HCT116 (cell line): ENCODE measurements around the gene TIAM1. TPM values are rescaled to one million over a fixed set of nuclear protein-coding genes. Genes with fewer than 3 reads are reported as not detected.

Experiments used
- ATAC-seq: fragments of 200-7000 bp; cut with Tn5 transposase; 2 replicates; pipeline ENCODE4 v1.9.1; 2020; ENCODE audit warnings: mild to moderate bottlenecking, moderate library complexity
- BruUV-seq: library from RNA; stranded (reverse); fragments of 400-500 nt; replicated peaks from 2 replicates; lab custom pipeline; 2021; lab: Mats Ljungman, UMichigan
- CTCF ChIA-PET: fragments of 300-600 bp; sonication (Branson Sonifier 250); formaldehyde crosslinking; loops from one replicate; lab custom pipeline; 2021; ENCODE audit warnings: antibody characterized with exemption; lab: Charles Lee
- POLR2A ChIA-PET: fragments of 300-600, 350-600 bp; sonication (Branson Sonifier 250); formaldehyde crosslinking; loops from one replicate; lab custom pipeline; 2021; ENCODE audit warnings: antibody characterized with exemption; lab: Charles Lee
- RAD21 ChIA-PET, 2 experiments: fragments of 300-600 bp; sonication (Branson Sonifier 250); formaldehyde crosslinking; loops; one replicate each; lab custom pipeline; 2023; ENCODE audit warnings: low total read pairs in 2 of 2; ENCODE audit not compliant: uncharacterized antibody in 2 of 2, unreplicated experiment in 2 of 2, low non-redundant PET in 1 of 2; lab: Charles Lee
- DNase-seq: peaks from one replicate; pipeline ENCODE4 v3.0.0-alpha.2; 2010; ENCODE audit warnings: low read depth, low spot score
- H2AFZ ChIP-seq: fragments of 200-600 bp; shearing (Covaris generic), sonication (generic); 2 replicates; pipeline ENCODE4 v1.6.1; 2017; ENCODE audit warnings: low read depth, mixed run types, mixed read lengths, antibody characterized with exemption, low read length; ENCODE audit not compliant: poor library complexity, severe bottlenecking
- H3K27ac ChIP-seq: 2 replicates; pipeline ENCODE4 v1.5.1; 2012; ENCODE audit warnings: low read depth, low read length
- H3K27me3 ChIP-seq: fragments of 200-600 bp; sonication (generic); 2 replicates; pipeline ENCODE4 v1.6.1; 2016; ENCODE audit warnings: mixed run types, low read length, mixed read lengths; ENCODE audit not compliant: insufficient read depth
- H3K36me3 ChIP-seq, 2 experiments: fragments of 200-500 bp in 1 of 2; fragments of 200-600 bp in 1 of 2; sonication (Bioruptor generic) in 1 of 2; sonication (generic) in 1 of 2; 2 replicates each; pipeline versions ENCODE4 v1.5.1 to v1.6.1; 2014 to 2016; ENCODE audit warnings: low read length in 2 of 2, inconsistent platforms in 1 of 2, mixed read lengths in 1 of 2, mixed run types in 1 of 2; ENCODE audit not compliant: insufficient read depth in 2 of 2, control insufficient read depth in 1 of 2
- H3K4me1 ChIP-seq, 2 experiments: fragments of 200-600 bp in 1 of 2; sonication (generic) in 1 of 2; 2 replicates each; pipeline versions ENCODE4 v1.5.1 to v1.6.1; 2012 to 2017; ENCODE audit warnings: low read length in 2 of 2, inconsistent platforms in 1 of 2, mild to moderate bottlenecking in 1 of 2, mixed read lengths in 1 of 2, mixed run types in 1 of 2, moderate library complexity in 1 of 2; ENCODE audit not compliant: insufficient read depth in 2 of 2, control insufficient read depth in 1 of 2
- H3K4me2 ChIP-seq: fragments of 200-600 bp; sonication (generic); 2 replicates; pipeline ENCODE4 v1.6.1; 2017; ENCODE audit warnings: mixed run types, low read length, mixed read lengths
- H3K4me3 ChIP-seq, 2 experiments: fragments of 200-600 bp in 1 of 2; sonication (generic) in 1 of 2; replicated peaks in 1 of 2; 2 replicates each; pipeline ENCODE4 v1.5.1; 2011 to 2016; ENCODE audit warnings: low read length in 2 of 2, control low read depth in 1 of 2, low read depth in 1 of 2, mild to moderate bottlenecking in 1 of 2, mixed read lengths in 1 of 2, mixed run types in 1 of 2
- H3K79me2 ChIP-seq: fragments of 200-600 bp; sonication (generic); 2 replicates; pipeline ENCODE4 v1.6.1; 2017; ENCODE audit warnings: mild to moderate bottlenecking, mixed run types, low read length, moderate library complexity, mixed read lengths; ENCODE audit not compliant: insufficient read depth
- H3K9ac ChIP-seq: fragments of 200-600 bp; sonication (generic); 2 replicates; pipeline ENCODE4 v1.6.1; 2016; ENCODE audit warnings: low read length, mixed read lengths
- H3K9me2 ChIP-seq: fragments of 200-600 bp; sonication (generic), shearing (Covaris generic); 2 replicates; pipeline ENCODE4 v1.6.1; 2017; ENCODE audit warnings: mixed run types, mild to moderate bottlenecking, moderate library complexity; ENCODE audit not compliant: insufficient read depth
- H3K9me3 ChIP-seq, 2 experiments: fragments of 200-500 bp in 1 of 2; fragments of 200-600 bp in 1 of 2; sonication (Bioruptor generic) in 1 of 2; sonication (generic) in 1 of 2; 2 replicates each; pipeline ENCODE4 v1.6.1; 2014 to 2017; ENCODE audit warnings: low read length in 2 of 2, mixed read lengths in 2 of 2, inconsistent platforms in 1 of 2, low read depth in 1 of 2, mild to moderate bottlenecking in 1 of 2, mixed run types in 1 of 2, moderate library complexity in 1 of 2; ENCODE audit not compliant: control insufficient read depth in 1 of 2, insufficient read depth in 1 of 2
- H4K20me1 ChIP-seq: fragments of 200-600 bp; sonication (generic), shearing (Covaris generic); 2 replicates; pipeline ENCODE4 v1.6.1; 2017; ENCODE audit warnings: mixed run types, mild to moderate bottlenecking, moderate library complexity; ENCODE audit not compliant: insufficient read depth
- ELF1 ChIP-seq: IDR thresholded peaks from 2 replicates; pipeline ENCODE4 v1.6.1; 2012; ENCODE audit warnings: low read depth, borderline replicate concordance
- EZH2 ChIP-seq: fragments of 200-600 bp; sonication (generic); IDR thresholded peaks from 2 replicates; pipeline ENCODE4 v1.6.1; 2017; ENCODE audit warnings: antibody characterized with exemption, mixed run types
- FOSL1 ChIP-seq: IDR thresholded peaks from 2 replicates; pipeline ENCODE4 v1.6.1; 2012; ENCODE audit warnings: low read depth
- POLR2AphosphoS5 ChIP-seq: IDR thresholded peaks from 2 replicates; pipeline ENCODE4 v1.6.1; 2011; ENCODE audit warnings: mild to moderate bottlenecking, low read depth, low read length, moderate library complexity
- SRF ChIP-seq: IDR thresholded peaks from 2 replicates; pipeline ENCODE4 v1.6.1; 2012; ENCODE audit warnings: low read depth
- intact Hi-C: fragments of 100-400 bp; cut with micrococcal nuclease; formaldehyde crosslinking; loops from 2 replicates; pipeline ENCODE4 v1.10.0; 2022
- total RNA-seq: library from RNA; stranded (reverse); gene quantifications from one replicate; pipeline ENCODE4 v1.2.1, GENCODE V29; 2021; ENCODE audit not compliant: unreplicated experiment
- TF ChIP-seq, protein P1 (sequence below), 3 experiments: fragments of 200-600 bp in 1 of 3; sonication (generic) in 1 of 3; IDR thresholded peaks in 2 of 3; conservative IDR thresholded peaks in 1 of 3; 2 replicates each; pipeline ENCODE4 v1.5.1; 2012 to 2017; ENCODE audit warnings: low read depth in 2 of 3, low read length in 2 of 3, antibody characterized with exemption in 1 of 3, borderline replicate concordance in 1 of 3, control low read depth in 1 of 3, mild to moderate bottlenecking in 1 of 3, mixed read lengths in 1 of 3, mixed run types in 1 of 3, moderate library complexity in 1 of 3; ENCODE audit not compliant: insufficient read depth in 1 of 3
- TF ChIP-seq, protein P2 (sequence below): IDR thresholded peaks from 2 replicates; pipeline ENCODE4 v1.6.1; 2012; ENCODE audit warnings: low read depth
- TF ChIP-seq, protein P3 (sequence below): IDR thresholded peaks from 2 replicates; pipeline ENCODE4 v1.6.1; 2012

Gene TIAM1
- total RNA-seq, 1 experiment from 2014 or later, result 47.8 TPM

DNA sequence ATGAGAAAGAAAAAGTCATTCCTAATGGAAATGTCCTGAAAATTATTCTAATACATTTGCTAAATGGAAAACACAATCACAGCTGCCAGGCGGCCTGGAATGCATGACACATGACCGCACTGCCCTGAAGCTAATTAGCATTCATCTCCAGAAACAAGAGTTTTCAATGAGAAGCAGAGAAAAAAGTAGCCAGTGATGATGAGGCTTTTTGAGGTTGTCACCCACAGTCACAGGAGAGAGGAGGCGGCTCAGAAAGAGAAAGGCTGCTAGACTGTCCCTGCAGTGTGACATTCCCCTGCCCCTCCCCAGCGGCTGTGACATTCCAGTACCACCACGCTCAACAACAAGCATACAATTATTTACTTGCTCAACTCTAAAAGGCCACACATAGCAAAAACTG lies 182.9 kb downstream of the TIAM1 start:
- ATAC-seq (no peak), DNase-seq (no peak)
- no peak overlapping the region for H3K27ac ChIP-seq
- no peak overlapping the region for H3K9ac ChIP-seq
- no peaks in the 10 kb centered on the region for H3K9me3 ChIP-seq
- H3K27me3 ChIP-seq, result no peaks in the 10 kb centered on the region
- no peaks in the 10 kb centered on the region for H3K4me1 ChIP-seq
- CTCF ChIA-PET, result no interaction called here
- H3K4me2 ChIP-seq, result no peak overlapping the region
- H3K4me3 ChIP-seq, result no peak overlapping the region
- intact Hi-C loops, result no loop called here
- TF ChIP-seq SRF, result no peak
- no peak for TF ChIP-seq FOSL1
- TF ChIP-seq, protein P1, sequence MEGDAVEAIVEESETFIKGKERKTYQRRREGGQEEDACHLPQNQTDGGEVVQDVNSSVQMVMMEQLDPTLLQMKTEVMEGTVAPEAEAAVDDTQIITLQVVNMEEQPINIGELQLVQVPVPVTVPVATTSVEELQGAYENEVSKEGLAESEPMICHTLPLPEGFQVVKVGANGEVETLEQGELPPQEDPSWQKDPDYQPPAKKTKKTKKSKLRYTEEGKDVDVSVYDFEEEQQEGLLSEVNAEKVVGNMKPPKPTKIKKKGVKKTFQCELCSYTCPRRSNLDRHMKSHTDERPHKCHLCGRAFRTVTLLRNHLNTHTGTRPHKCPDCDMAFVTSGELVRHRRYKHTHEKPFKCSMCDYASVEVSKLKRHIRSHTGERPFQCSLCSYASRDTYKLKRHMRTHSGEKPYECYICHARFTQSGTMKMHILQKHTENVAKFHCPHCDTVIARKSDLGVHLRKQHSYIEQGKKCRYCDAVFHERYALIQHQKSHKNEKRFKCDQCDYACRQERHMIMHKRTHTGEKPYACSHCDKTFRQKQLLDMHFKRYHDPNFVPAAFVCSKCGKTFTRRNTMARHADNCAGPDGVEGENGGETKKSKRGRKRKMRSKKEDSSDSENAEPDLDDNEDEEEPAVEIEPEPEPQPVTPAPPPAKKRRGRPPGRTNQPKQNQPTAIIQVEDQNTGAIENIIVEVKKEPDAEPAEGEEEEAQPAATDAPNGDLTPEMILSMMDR (IDR thresholded peaks at IDR 0.05 in 2 of 3, conservative IDR thresholded peaks at IDR 0.05 in 1 of 3; ENCODE audit: borderline replicate concordance in 1 of 3, insufficient read depth in 1 of 3, low read depth in 2 of 3, low read length in 2 of 3), result no peak
- TF ChIP-seq, protein P2, sequence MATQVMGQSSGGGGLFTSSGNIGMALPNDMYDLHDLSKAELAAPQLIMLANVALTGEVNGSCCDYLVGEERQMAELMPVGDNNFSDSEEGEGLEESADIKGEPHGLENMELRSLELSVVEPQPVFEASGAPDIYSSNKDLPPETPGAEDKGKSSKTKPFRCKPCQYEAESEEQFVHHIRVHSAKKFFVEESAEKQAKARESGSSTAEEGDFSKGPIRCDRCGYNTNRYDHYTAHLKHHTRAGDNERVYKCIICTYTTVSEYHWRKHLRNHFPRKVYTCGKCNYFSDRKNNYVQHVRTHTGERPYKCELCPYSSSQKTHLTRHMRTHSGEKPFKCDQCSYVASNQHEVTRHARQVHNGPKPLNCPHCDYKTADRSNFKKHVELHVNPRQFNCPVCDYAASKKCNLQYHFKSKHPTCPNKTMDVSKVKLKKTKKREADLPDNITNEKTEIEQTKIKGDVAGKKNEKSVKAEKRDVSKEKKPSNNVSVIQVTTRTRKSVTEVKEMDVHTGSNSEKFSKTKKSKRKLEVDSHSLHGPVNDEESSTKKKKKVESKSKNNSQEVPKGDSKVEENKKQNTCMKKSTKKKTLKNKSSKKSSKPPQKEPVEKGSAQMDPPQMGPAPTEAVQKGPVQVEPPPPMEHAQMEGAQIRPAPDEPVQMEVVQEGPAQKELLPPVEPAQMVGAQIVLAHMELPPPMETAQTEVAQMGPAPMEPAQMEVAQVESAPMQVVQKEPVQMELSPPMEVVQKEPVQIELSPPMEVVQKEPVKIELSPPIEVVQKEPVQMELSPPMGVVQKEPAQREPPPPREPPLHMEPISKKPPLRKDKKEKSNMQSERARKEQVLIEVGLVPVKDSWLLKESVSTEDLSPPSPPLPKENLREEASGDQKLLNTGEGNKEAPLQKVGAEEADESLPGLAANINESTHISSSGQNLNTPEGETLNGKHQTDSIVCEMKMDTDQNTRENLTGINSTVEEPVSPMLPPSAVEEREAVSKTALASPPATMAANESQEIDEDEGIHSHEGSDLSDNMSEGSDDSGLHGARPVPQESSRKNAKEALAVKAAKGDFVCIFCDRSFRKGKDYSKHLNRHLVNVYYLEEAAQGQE, result no peak
- no peak for TF ChIP-seq POLR2AphosphoS5
- TF ChIP-seq EZH2, result no peak
- TF ChIP-seq ELF1, result no peak
- TF ChIP-seq, protein P3, sequence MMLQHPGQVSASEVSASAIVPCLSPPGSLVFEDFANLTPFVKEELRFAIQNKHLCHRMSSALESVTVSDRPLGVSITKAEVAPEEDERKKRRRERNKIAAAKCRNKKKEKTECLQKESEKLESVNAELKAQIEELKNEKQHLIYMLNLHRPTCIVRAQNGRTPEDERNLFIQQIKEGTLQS, result no peak
- BruUV-seq, result no TSS peak
- RAD21 ChIA-PET, result no interaction called here
- no peaks in the 10 kb centered on the region for H3K9me2 ChIP-seq
- no peaks in the 10 kb centered on the region for H4K20me1 ChIP-seq
- no peak overlapping the region for H2AFZ ChIP-seq
- POLR2A ChIA-PET, result no interaction called here
- H3K79me2 ChIP-seq, result no peaks in the 10 kb centered on the region
- H3K36me3 ChIP-seq, result peaks cover 0 to 2% of the 10 kb centered on the region in 2 experiments; a peak in 1 of 4 replicates
